IPS DF 6.9 (cell line): ENCODE measurements around the gene ANO3.

Experiments used
- DNase-seq: peaks from one replicate; pipeline ENCODE4 v3.0.0-alpha.2; 2013; ENCODE audit warnings: low read depth, low spot score
- H3K27ac ChIP-seq: one replicate; pipeline ENCODE4 v1.5.1; 2013; ENCODE audit warnings: low read length, control low read depth
- H3K27me3 ChIP-seq: 2 replicates; pipeline ENCODE4 v1.6.1; 2013; ENCODE audit warnings: mild to moderate bottlenecking, low read length; ENCODE audit not compliant: control insufficient read depth, insufficient read depth
- H3K36me3 ChIP-seq: 2 replicates; pipeline ENCODE4 v1.6.1; 2013; ENCODE audit warnings: low read length; ENCODE audit not compliant: control insufficient read depth, insufficient read depth
- H3K4me1 ChIP-seq: 2 replicates; pipeline ENCODE4 v1.6.1; 2013; ENCODE audit warnings: low read length; ENCODE audit not compliant: control insufficient read depth, insufficient read depth
- H3K4me3 ChIP-seq: 2 replicates; pipeline ENCODE4 v1.5.1; 2013; ENCODE audit warnings: mild to moderate bottlenecking, low read length
- H3K9me3 ChIP-seq: 2 replicates; pipeline ENCODE4 v1.6.1; 2013; ENCODE audit warnings: low read length, inconsistent platforms; ENCODE audit not compliant: control insufficient read depth, insufficient read depth
- WGBS: extraction: QIAGEN DNeasy Blood & Tissue Kit; methylation state at CpG from one replicate; pipeline ENCODE4 v1.1.7; 2013; ENCODE audit warnings: mixed read lengths, missing lambda C conversion rate; ENCODE audit not compliant: insufficient read length, insufficient coverage; 5-methylcytosine and 5-hydroxymethylcytosine counted together

The ANO3 gene

DNA sequence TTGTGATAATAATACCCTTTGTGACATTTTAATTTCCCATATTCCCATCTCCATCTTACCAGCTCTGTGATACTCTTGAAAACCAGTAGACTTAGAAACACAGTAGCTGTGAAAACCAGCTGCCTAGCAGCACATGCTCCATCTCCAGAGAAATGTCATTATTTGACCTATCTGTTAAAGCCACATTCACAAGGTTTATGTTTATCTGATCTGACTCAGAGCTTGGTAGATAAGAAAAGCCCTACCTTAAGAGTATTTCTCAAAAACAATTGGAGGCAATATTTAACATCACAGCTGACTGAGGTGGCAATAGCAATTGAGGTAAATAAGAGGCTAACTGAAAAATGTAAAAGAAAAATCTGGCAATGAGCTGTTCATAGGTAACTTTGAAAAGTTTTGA lies 8.1 kb upstream of the ANO3 start:
- H3K27me3 ChIP-seq = no peaks in the 10 kb centered on the region
- no peaks in the 10 kb centered on the region for H3K9me3 ChIP-seq
- H3K4me3 ChIP-seq = no peak overlapping the region
- no peak for DNase-seq
- H3K4me1 ChIP-seq = no peaks in the 10 kb centered on the region
- no peak overlapping the region for H3K27ac ChIP-seq
- H3K36me3 ChIP-seq = no peaks in the 10 kb centered on the region

GRCh38 chr11:26324270-26324669 lies 7.7 kb upstream of the ANO3 start:
- WGBS = no CpG with 5 or more reads among the region's 2 CpGs

GRCh38 chr11:26326793-26327400 lies 5.0 kb upstream of the ANO3 start:
- no peak overlapping the region for H3K4me3 ChIP-seq
- no peak for DNase-seq
- no peaks in the 10 kb centered on the region for H3K27me3 ChIP-seq
- H3K4me1 ChIP-seq = no peaks in the 10 kb centered on the region
- no peaks in the 10 kb centered on the region for H3K9me3 ChIP-seq
- no CpG with 5 or more reads among the region's 4 CpGs for WGBS
- H3K27ac ChIP-seq = no peak overlapping the region
- H3K36me3 ChIP-seq = no peaks in the 10 kb centered on the region

More at GRCh38 chr11:26324270-26324669, 7.7 kb upstream of the ANO3 start:
- H3K9me3 ChIP-seq = no peaks in the 10 kb centered on the region
- no peak for DNase-seq
- no peaks in the 10 kb centered on the region for H3K27me3 ChIP-seq
- H3K27ac ChIP-seq = no peak overlapping the region
- H3K4me3 ChIP-seq = no peak overlapping the region
- H3K4me1 ChIP-seq = no peaks in the 10 kb centered on the region
- H3K36me3 ChIP-seq = no peaks in the 10 kb centered on the region

- H3K4me1 ChIP-seq = no peaks in the 10 kb centered on the region
- H3K36me3 ChIP-seq = no peaks in the 10 kb centered on the region
- H3K4me3 ChIP-seq = no peak overlapping the region
- H3K9me3 ChIP-seq = no peaks in the 10 kb centered on the region
- no peaks in the 10 kb centered on the region for H3K27me3 ChIP-seq
- WGBS = no CpG with 5 or more reads among the region's 2 CpGs
- no peak overlapping the region for H3K27ac ChIP-seq
- no peak for DNase-seq
These were observed 2.7 kb upstream of the ANO3 start for GRCh38 chr11:26329206-26329605.

DNA sequence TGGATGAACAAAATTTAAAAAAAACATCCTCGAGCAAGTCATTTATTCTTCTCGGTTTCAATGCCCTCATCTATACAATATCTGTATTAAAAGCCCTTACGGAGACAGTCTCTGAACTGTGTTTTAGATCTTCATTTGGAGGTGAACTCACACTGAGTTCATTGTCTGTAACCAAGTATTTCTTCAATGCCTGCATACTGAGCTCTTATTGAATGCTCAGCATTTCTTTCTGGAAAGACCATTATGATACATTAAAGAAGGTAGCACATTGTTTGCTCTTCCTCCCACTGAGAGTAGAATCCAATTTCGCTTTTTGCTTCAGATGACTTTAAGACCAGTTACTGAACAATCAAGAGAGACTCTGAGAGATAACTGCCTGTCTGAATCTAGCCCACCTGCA lies 1.7 kb upstream of the ANO3 start:
- Histone ChIP-seq H3K4me1 (no peaks in the 10 kb centered on the region), H3K36me3 (no peaks in the 10 kb centered on the region), H3K27me3 (no peaks in the 10 kb centered on the region), H3K9me3 (no peaks in the 10 kb centered on the region), H3K27ac (no peak overlapping the region), H3K4me3 (no peak overlapping the region)
- DNase-seq = no peak
- no CpG with 5 or more reads among the region's 4 CpGs for WGBS

DNA sequence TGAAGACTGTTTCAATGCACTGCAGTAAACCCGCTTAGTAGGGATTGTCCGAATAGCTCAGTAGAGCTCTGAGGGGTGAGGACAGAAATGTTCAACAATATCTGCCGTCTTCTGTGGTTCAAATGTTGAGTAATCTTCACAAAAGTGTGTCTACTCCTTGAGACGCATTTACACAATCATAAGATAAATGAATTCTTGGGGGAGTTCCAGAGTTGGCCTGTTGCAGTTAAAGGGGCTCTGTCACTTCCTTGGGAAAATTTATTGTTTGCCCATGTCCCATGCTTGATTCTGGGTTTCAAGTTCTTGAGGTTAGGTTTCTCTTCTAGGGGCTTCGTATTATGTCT lies 614 bp downstream of the ANO3 start:
- H3K9me3 ChIP-seq = no peaks in the 10 kb centered on the region
- no peaks in the 10 kb centered on the region for H3K27me3 ChIP-seq
- H3K27ac ChIP-seq = no peak overlapping the region
- no peaks in the 10 kb centered on the region for H3K4me1 ChIP-seq
- no peak overlapping the region for H3K4me3 ChIP-seq
- no peaks in the 10 kb centered on the region for H3K36me3 ChIP-seq
- WGBS = no CpG with 5 or more reads among the region's 5 CpGs
- DNase-seq = no peak

DNA sequence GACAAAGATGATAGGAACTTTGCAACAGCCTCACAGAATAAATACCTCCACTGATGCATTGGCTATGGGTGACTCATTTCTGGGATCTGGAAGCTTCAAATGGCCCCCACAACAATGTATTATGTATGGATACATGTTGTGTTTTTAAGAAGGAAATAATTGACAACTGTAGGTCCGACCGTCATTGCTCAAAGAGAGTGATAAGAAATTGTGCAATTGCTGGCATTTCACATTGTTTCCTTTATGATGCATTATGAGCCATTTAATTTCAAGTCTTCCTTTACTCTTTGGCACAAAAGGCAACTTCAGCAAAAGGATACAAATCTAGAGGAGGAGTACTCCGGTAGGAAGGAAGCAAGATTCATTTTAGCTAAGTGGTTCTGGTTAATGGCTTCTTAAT lies 2.0 kb downstream of the ANO3 start:
- H3K9me3 ChIP-seq = no peaks in the 10 kb centered on the region
- H3K36me3 ChIP-seq = no peaks in the 10 kb centered on the region
- H3K27ac ChIP-seq = no peak overlapping the region
- no peaks in the 10 kb centered on the region for H3K4me1 ChIP-seq
- H3K27me3 ChIP-seq = no peaks in the 10 kb centered on the region
- no peak overlapping the region for H3K4me3 ChIP-seq
- WGBS = no CpG with 5 or more reads among the region's 3 CpGs
- no peak for DNase-seq

- H3K36me3 ChIP-seq = no peaks in the 10 kb centered on the region
- H3K9me3 ChIP-seq = no peaks in the 10 kb centered on the region
- no peaks in the 10 kb centered on the region for H3K4me1 ChIP-seq
- no peak overlapping the region for H3K27ac ChIP-seq
- DNase-seq = no peak
- H3K4me3 ChIP-seq = no peak overlapping the region
- no peaks in the 10 kb centered on the region for H3K27me3 ChIP-seq
These were observed 4.0 kb downstream of the ANO3 start for GRCh38 chr11:26335903-26336302.

- Histone ChIP-seq H3K9me3 (no peaks in the 10 kb centered on the region), H3K36me3 (no peaks in the 10 kb centered on the region), H3K27me3 (no peaks in the 10 kb centered on the region), H3K27ac (no peak overlapping the region), H3K4me1 (no peaks in the 10 kb centered on the region), H3K4me3 (no peak overlapping the region)
- no CpG with 5 or more reads among the region's 2 CpGs for WGBS
- no peak for DNase-seq
These were observed 12.7 kb downstream of the ANO3 start for GRCh38 chr11:26344647-26345046.

DNA sequence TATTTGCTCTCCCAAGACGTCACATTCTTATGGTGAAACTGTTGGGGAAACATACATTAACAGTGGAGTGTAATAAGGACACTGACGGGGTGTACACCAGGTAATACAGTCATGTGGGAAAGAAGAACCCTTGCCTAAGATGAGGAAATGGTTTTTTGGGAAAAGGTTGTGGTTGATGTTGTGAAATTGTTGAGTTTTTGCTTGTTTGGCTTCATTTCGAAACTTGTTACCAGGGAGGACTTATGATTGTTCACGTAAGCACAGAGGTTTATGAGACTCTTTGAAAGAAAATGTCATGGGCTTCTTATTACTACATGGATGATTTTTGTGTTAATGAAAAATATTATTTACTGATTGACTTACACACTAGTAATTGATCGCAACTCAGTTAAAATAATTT lies 16.8 kb downstream of the ANO3 start:
- H3K27ac ChIP-seq = no peak overlapping the region
- no peak for DNase-seq
- H3K9me3 ChIP-seq = no peaks in the 10 kb centered on the region
- no peak overlapping the region for H3K4me3 ChIP-seq
- H3K36me3 ChIP-seq = no peaks in the 10 kb centered on the region
- no peaks in the 10 kb centered on the region for H3K4me1 ChIP-seq
- no peaks in the 10 kb centered on the region for H3K27me3 ChIP-seq
- 100% methylated on average over 1 of the region's 5 CpGs for WGBS

DNA sequence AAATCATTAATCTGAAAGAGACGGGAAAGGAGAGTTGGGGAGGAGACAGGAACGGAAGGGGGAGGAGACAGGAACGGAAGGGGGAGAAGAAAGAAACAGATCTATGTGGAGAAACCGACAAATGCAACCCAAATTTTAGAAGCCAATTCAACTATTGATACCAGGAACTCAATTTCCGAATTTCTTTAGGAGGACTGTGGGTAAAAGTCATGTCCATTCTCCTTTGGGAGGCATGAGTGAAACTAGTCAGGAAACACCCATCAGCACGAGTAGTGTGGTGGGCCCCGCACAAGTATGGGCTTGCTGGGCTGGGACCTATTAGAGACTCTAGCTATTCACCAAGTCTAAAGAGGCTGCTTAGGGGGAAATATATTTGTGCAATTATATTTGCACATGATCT lies 18.1 kb downstream of the ANO3 start:
- Histone ChIP-seq H3K36me3 (no peaks in the 10 kb centered on the region), H3K9me3 (no peaks in the 10 kb centered on the region), H3K27ac (no peak overlapping the region), H3K27me3 (no peaks in the 10 kb centered on the region), H3K4me3 (no peak overlapping the region), H3K4me1 (no peaks in the 10 kb centered on the region)
- no CpG with 5 or more reads among the region's 7 CpGs for WGBS
- no peak for DNase-seq
